Activated CD4-positive, alpha-beta T cell treated with anti-CD3 and anti-CD28 coated beads, Interleukin-2, amount 50 U/mL, for 1 hour (primary cell): ENCODE results near the gene LSP1.

Experiments used
- DNase-seq: peaks from one replicate; pipeline ENCODE4 v3.0.0-alpha.2; 2020

Gene LSP1

GRCh38 chr11:1851468-1852180 is 1.3 kb upstream of the LSP1 start:
- DNase-seq: no peak

GRCh38 chr11:1852271-1852876 is 510 bp upstream of the LSP1 start:
- no peak for DNase-seq

- DNase-seq: no peak
Measured at GRCh38 chr11:1853376-1854131, 670 bp downstream of the LSP1 start.

- DNase-seq: no peak
Measured at GRCh38 chr11:1854132-1854948, 1.5 kb downstream of the LSP1 start.

- no peak for DNase-seq
Measured at GRCh38 chr11:1854949-1855885, 2.3 kb downstream of the LSP1 start.

GRCh38 chr11:1855886-1856265 is 3.0 kb downstream of the LSP1 start:
- no peak for DNase-seq

GRCh38 chr11:1856306-1857005 is 3.6 kb downstream of the LSP1 start:
- no peak for DNase-seq

- no peak for DNase-seq
Measured at GRCh38 chr11:1857064-1857463, 4.2 kb downstream of the LSP1 start.

- DNase-seq: no peak
Measured at GRCh38 chr11:1858154-1858553, 5.3 kb downstream of the LSP1 start.

- no peak for DNase-seq
Measured at GRCh38 chr11:1858576-1858975, 5.7 kb downstream of the LSP1 start.

GRCh38 chr11:1859004-1859403 is 6.1 kb downstream of the LSP1 start:
- DNase-seq: no peak

- DNase-seq: no peak
Measured at GRCh38 chr11:1860108-1860507, 7.2 kb downstream of the LSP1 start.

- no peak for DNase-seq
Measured at GRCh38 chr11:1861435-1862411, 8.8 kb downstream of the LSP1 start.

- no peak for DNase-seq
Measured at GRCh38 chr11:1862588-1863351, 9.9 kb downstream of the LSP1 start.

GRCh38 chr11:1863352-1864216 is 10.7 kb downstream of the LSP1 start:
- no peak for DNase-seq

GRCh38 chr11:1864231-1864630 is 11.3 kb downstream of the LSP1 start:
- no peak for DNase-seq

GRCh38 chr11:1864831-1865665 is 12.2 kb downstream of the LSP1 start:
- DNase-seq: no peak
